ENCODE data around the gene TMEM8B. TPM values are rescaled to one million over a fixed set of nuclear protein-coding genes. Genes with fewer than 3 reads are reported as not detected.

The TMEM8B gene
- polyA plus RNA-seq, 1 donor from 2014 or later: 12.7 TPM

DNA sequence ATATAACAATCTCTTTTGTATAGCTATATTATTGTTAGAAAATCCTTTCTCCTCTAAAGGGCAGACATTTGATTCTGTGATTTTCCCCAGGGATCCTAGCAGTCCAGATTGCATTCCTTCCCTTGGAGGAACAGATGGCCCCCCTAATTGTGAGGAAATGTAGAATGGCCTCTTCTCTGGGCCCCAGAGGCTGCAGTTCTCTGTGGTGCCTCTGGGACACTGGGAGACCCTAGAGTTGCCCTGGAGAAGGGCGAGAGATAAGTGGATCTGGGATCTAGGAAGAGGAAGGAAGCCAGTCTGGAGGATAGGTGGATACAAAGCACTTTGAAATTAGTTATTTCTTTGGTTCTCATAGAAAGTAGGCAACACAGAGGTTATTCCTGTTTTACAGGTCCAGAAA lies 12.3 kb upstream of the TMEM8B start:
- H3K36me3 ChIP-seq (ENCODE audit: insufficient read depth, low read length): no peaks in the 10 kb centered on the region
- no peak overlapping the region for H3K4me2 ChIP-seq (ENCODE audit: low read length)
- no peaks in the 10 kb centered on the region for H3K9me3 ChIP-seq (ENCODE audit: low read length)
- no peak overlapping the region for H3K27ac ChIP-seq (ENCODE audit: low read length)
- no peak overlapping the region for H2AFZ ChIP-seq (ENCODE audit: low read depth, low read length)
- no peaks in the 10 kb centered on the region for H3K27me3 ChIP-seq (ENCODE audit: insufficient read depth, low read depth, low read length)
- H3K79me2 ChIP-seq (replicated peaks; ENCODE audit: insufficient read depth, low read length): peaks cover 4% of the 10 kb centered on the region
- H3K9me2 ChIP-seq (ENCODE audit: insufficient read depth, low read length): no peaks in the 10 kb centered on the region
- no peak overlapping the region for H3K4me3 ChIP-seq (ENCODE audit: low read length)
- H3F3A ChIP-seq (ENCODE audit: insufficient read depth, low read length, poor library complexity, severe bottlenecking): peaks cover 5% of the 10 kb centered on the region
- H4K20me1 ChIP-seq (ENCODE audit: insufficient read depth): no peaks in the 10 kb centered on the region
- no peak overlapping the region for H3K9ac ChIP-seq (ENCODE audit: low read length)
- no peak for TF ChIP-seq RAD21 (conservative IDR thresholded peaks at IDR 0.05)
- TF ChIP-seq, protein P1, sequence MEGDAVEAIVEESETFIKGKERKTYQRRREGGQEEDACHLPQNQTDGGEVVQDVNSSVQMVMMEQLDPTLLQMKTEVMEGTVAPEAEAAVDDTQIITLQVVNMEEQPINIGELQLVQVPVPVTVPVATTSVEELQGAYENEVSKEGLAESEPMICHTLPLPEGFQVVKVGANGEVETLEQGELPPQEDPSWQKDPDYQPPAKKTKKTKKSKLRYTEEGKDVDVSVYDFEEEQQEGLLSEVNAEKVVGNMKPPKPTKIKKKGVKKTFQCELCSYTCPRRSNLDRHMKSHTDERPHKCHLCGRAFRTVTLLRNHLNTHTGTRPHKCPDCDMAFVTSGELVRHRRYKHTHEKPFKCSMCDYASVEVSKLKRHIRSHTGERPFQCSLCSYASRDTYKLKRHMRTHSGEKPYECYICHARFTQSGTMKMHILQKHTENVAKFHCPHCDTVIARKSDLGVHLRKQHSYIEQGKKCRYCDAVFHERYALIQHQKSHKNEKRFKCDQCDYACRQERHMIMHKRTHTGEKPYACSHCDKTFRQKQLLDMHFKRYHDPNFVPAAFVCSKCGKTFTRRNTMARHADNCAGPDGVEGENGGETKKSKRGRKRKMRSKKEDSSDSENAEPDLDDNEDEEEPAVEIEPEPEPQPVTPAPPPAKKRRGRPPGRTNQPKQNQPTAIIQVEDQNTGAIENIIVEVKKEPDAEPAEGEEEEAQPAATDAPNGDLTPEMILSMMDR (IDR thresholded peaks at IDR 0.05; ENCODE audit: poor library complexity, severe bottlenecking): peak; percentile 13
- no peak for TF ChIP-seq EZH2 (IDR thresholded peaks at IDR 0.05; ENCODE audit: borderline replicate concordance, insufficient read depth, low read length, poor library complexity, severe bottlenecking)
- TF ChIP-seq POLR2AphosphoS5 (IDR thresholded peaks at IDR 0.05): no peak

DNA sequence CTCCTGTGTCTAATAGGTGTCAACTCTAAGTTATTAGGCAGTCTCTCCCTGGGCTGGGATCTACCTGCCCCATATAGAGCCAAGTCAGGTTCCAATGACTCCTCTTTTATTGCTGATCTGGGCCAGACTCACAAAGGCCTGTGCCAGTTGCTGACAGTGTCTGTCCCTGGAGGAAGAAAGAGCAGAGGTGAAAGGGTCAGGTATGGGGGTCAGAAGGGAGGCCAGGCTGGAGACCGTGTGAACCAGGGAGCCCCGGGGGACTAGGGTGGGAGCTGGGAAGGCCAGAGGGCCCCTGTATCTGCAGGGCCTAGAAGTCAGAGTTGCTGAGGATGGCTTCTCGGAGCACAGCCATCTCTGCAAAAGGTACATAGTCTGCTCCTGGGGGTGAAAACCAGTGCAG lies 10.7 kb upstream of the TMEM8B start:
- Histone ChIP-seq H3K36me3 (ENCODE audit: insufficient read depth, low read length) (no peaks in the 10 kb centered on the region), H3K9me3 (ENCODE audit: low read length) (no peaks in the 10 kb centered on the region), H3K4me2 (ENCODE audit: low read length) (no peak overlapping the region), H3K79me2 (replicated peaks; ENCODE audit: insufficient read depth, low read length) (peaks cover 4% of the 10 kb centered on the region), H2AFZ (ENCODE audit: low read depth, low read length) (no peak overlapping the region), H4K20me1 (ENCODE audit: insufficient read depth) (no peaks in the 10 kb centered on the region), H3K9ac (ENCODE audit: low read length) (no peak overlapping the region), H3K4me3 (ENCODE audit: low read length) (no peak overlapping the region), H3F3A (ENCODE audit: insufficient read depth, low read length, poor library complexity, severe bottlenecking) (peaks cover 3% of the 10 kb centered on the region), H3K9me2 (ENCODE audit: insufficient read depth, low read length) (no peaks in the 10 kb centered on the region), H3K27me3 (ENCODE audit: insufficient read depth, low read depth, low read length) (no peaks in the 10 kb centered on the region), H3K27ac (ENCODE audit: low read length) (no peak overlapping the region)
- TF ChIP-seq SMC3 (conservative IDR thresholded peaks at IDR 0.05; ENCODE audit: poor library complexity) (no peak), EZH2 (IDR thresholded peaks at IDR 0.05; ENCODE audit: borderline replicate concordance, insufficient read depth, low read length, poor library complexity, severe bottlenecking) (no peak), MXI1 (conservative IDR thresholded peaks at IDR 0.05; ENCODE audit: poor library complexity, severe bottlenecking) (no peak), RAD21 (conservative IDR thresholded peaks at IDR 0.05) (no peak), POLR2AphosphoS5 (IDR thresholded peaks at IDR 0.05) (no peak)
- TF ChIP-seq, protein P2, sequence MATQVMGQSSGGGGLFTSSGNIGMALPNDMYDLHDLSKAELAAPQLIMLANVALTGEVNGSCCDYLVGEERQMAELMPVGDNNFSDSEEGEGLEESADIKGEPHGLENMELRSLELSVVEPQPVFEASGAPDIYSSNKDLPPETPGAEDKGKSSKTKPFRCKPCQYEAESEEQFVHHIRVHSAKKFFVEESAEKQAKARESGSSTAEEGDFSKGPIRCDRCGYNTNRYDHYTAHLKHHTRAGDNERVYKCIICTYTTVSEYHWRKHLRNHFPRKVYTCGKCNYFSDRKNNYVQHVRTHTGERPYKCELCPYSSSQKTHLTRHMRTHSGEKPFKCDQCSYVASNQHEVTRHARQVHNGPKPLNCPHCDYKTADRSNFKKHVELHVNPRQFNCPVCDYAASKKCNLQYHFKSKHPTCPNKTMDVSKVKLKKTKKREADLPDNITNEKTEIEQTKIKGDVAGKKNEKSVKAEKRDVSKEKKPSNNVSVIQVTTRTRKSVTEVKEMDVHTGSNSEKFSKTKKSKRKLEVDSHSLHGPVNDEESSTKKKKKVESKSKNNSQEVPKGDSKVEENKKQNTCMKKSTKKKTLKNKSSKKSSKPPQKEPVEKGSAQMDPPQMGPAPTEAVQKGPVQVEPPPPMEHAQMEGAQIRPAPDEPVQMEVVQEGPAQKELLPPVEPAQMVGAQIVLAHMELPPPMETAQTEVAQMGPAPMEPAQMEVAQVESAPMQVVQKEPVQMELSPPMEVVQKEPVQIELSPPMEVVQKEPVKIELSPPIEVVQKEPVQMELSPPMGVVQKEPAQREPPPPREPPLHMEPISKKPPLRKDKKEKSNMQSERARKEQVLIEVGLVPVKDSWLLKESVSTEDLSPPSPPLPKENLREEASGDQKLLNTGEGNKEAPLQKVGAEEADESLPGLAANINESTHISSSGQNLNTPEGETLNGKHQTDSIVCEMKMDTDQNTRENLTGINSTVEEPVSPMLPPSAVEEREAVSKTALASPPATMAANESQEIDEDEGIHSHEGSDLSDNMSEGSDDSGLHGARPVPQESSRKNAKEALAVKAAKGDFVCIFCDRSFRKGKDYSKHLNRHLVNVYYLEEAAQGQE (IDR thresholded peaks at IDR 0.05; ENCODE audit: borderline replicate concordance): no peak

DNA sequence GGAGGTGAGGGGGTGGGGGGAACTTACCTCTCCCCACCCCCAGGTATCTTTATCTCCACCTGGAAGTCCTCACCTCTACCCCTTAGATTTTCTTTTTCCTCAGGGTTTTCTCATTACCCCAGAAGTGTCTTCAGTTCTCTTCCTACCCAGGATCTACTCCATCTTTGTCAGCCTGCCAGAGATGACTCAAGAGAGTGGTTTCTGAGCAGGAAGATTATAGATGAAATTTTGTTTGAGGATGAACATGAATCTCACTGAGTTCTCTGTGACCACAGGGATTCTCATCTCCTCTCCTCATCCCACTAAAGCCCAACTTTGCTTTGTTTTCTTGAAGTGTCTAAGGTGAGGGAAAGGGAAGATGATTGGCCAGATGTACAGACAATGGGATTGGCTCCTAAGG lies 9.0 kb upstream of the TMEM8B start:
- H2AFZ ChIP-seq (ENCODE audit: low read depth, low read length): no peak overlapping the region
- no peak overlapping the region for H3K4me3 ChIP-seq (ENCODE audit: low read length)
- H3K79me2 ChIP-seq (replicated peaks; ENCODE audit: insufficient read depth, low read length): peaks cover 4% of the 10 kb centered on the region
- no peak overlapping the region for H3K27ac ChIP-seq (ENCODE audit: low read length)
- no peaks in the 10 kb centered on the region for H3K27me3 ChIP-seq (ENCODE audit: insufficient read depth, low read depth, low read length)
- H3K9me3 ChIP-seq (ENCODE audit: low read length): no peaks in the 10 kb centered on the region
- H3K9me2 ChIP-seq (ENCODE audit: insufficient read depth, low read length): no peaks in the 10 kb centered on the region
- H3K9ac ChIP-seq (ENCODE audit: low read length): no peak overlapping the region
- no peaks in the 10 kb centered on the region for H3F3A ChIP-seq (ENCODE audit: insufficient read depth, low read length, poor library complexity, severe bottlenecking)
- TF ChIP-seq TAF1 (IDR thresholded peaks at IDR 0.05; ENCODE audit: low read depth) (no peak), EP300 (conservative IDR thresholded peaks at IDR 0.05; ENCODE audit: poor library complexity, severe bottlenecking) (no peak), EZH2 (IDR thresholded peaks at IDR 0.05; ENCODE audit: borderline replicate concordance, insufficient read depth, low read length, poor library complexity, severe bottlenecking) (no peak), MXI1 (conservative IDR thresholded peaks at IDR 0.05; ENCODE audit: poor library complexity, severe bottlenecking) (no peak), RAD21 (conservative IDR thresholded peaks at IDR 0.05) (no peak), SMC3 (conservative IDR thresholded peaks at IDR 0.05; ENCODE audit: poor library complexity) (no peak), POLR2AphosphoS5 (IDR thresholded peaks at IDR 0.05) (no peak)
- TF ChIP-seq, protein P2 (IDR thresholded peaks at IDR 0.05; ENCODE audit: borderline replicate concordance): no peak
- TF ChIP-seq, protein P1 (IDR thresholded peaks at IDR 0.05; ENCODE audit: poor library complexity, severe bottlenecking): no peak
- no peaks in the 10 kb centered on the region for H3K36me3 ChIP-seq (ENCODE audit: insufficient read depth, low read length)
- H3K4me2 ChIP-seq (ENCODE audit: low read length): no peak overlapping the region
- H4K20me1 ChIP-seq (ENCODE audit: insufficient read depth): no peaks in the 10 kb centered on the region
